ENCODE measurements around the gene SERTAD3.

- TF ChIP-seq, protein P1, sequence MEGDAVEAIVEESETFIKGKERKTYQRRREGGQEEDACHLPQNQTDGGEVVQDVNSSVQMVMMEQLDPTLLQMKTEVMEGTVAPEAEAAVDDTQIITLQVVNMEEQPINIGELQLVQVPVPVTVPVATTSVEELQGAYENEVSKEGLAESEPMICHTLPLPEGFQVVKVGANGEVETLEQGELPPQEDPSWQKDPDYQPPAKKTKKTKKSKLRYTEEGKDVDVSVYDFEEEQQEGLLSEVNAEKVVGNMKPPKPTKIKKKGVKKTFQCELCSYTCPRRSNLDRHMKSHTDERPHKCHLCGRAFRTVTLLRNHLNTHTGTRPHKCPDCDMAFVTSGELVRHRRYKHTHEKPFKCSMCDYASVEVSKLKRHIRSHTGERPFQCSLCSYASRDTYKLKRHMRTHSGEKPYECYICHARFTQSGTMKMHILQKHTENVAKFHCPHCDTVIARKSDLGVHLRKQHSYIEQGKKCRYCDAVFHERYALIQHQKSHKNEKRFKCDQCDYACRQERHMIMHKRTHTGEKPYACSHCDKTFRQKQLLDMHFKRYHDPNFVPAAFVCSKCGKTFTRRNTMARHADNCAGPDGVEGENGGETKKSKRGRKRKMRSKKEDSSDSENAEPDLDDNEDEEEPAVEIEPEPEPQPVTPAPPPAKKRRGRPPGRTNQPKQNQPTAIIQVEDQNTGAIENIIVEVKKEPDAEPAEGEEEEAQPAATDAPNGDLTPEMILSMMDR (IDR thresholded peaks at IDR 0.05; ENCODE audit: low read length), result no peak
- no peak for TF ChIP-seq EZH2 (optimal IDR thresholded peaks at IDR 0.05; ENCODE audit: low read depth, low read length)
Measured at GRCh38 chr19:40403262-40403984, 40.7 kb downstream of the SERTAD3 start.

All from MM.1S (cell line).